ENCODE measurements around the gene BRINP2.

- no peak for TF ChIP-seq CTCF (optimal IDR thresholded peaks at IDR 0.05 in 1 of 3, IDR thresholded peaks at IDR 0.05 in 1 of 3, conservative IDR thresholded peaks at IDR 0.05 in 1 of 3; ENCODE audit: extremely low read depth in 1 of 3, insufficient read depth in 2 of 3, low read length in 3 of 3)
- no peak for TF ChIP-seq EZH2 (IDR thresholded peaks at IDR 0.05; ENCODE audit: low read length)
These were observed 39.0 kb upstream of the BRINP2 start for GRCh38 chr1:177131723-177132122.

Measured in keratinocyte (primary cell).